Liver (tissue), 9 donors: ENCODE data around the gene TAF9B. TPM values are rescaled to one million over a fixed set of nuclear protein-coding genes. Genes with fewer than 3 reads are reported as not detected.
A peak's percentile ranks its signal among the peaks of the same experiment; 100 is the strongest.

ENCODE experiments used
- DNase-seq: peaks from one replicate; pipeline ENCODE4 v3.0.0-alpha.2; 2017; ENCODE audit warnings: low spot score
- H3K27ac ChIP-seq, 2 donors: one replicate each; pipeline ENCODE4 v1.7.0; 2013; ENCODE audit warnings: inconsistent platforms in 2 of 2, low read length in 2 of 2, control low read depth in 1 of 2, low read depth in 1 of 2, mild to moderate bottlenecking in 1 of 2
- H3K27me3 ChIP-seq, 4 donors: one replicate each; pipeline versions ENCODE4 v1.6.1 to v1.7.0; 2013; ENCODE audit warnings: low read length in 3 of 4, inconsistent platforms in 1 of 4, mild to moderate bottlenecking in 1 of 4, moderate library complexity in 1 of 4; ENCODE audit not compliant: control insufficient read depth in 4 of 4, insufficient read depth in 4 of 4
- H3K36me3 ChIP-seq, 4 donors: one replicate each; pipeline versions ENCODE4 v1.6.1 to v1.7.0; 2013; ENCODE audit warnings: low read length in 3 of 4, mild to moderate bottlenecking in 3 of 4, low read depth in 1 of 4, moderate library complexity in 1 of 4; ENCODE audit not compliant: control insufficient read depth in 4 of 4, insufficient read depth in 3 of 4
- H3K4me1 ChIP-seq, 4 donors: one replicate each; pipeline versions ENCODE4 v1.6.1 to v1.7.0; 2013; ENCODE audit warnings: low read length in 3 of 4, mild to moderate bottlenecking in 3 of 4, moderate library complexity in 1 of 4; ENCODE audit not compliant: control insufficient read depth in 4 of 4, insufficient read depth in 4 of 4
- H3K4me3 ChIP-seq, 3 donors: one replicate each; pipeline versions ENCODE4 v1.6.1 to v1.7.0; 2013; ENCODE audit warnings: low read length in 3 of 3, control low read depth in 1 of 3, low read depth in 1 of 3, mild to moderate bottlenecking in 1 of 3
- H3K9ac ChIP-seq, 2 donors: one replicate each; pipeline ENCODE4 v1.7.0; 2013; ENCODE audit warnings: low read length in 2 of 2, mild to moderate bottlenecking in 2 of 2, moderate library complexity in 2 of 2, control low read depth in 1 of 2, low read depth in 1 of 2
- H3K9me3 ChIP-seq, 4 donors: one replicate each; pipeline versions ENCODE4 v1.6.1 to v1.7.0; 2013; ENCODE audit warnings: low read length in 3 of 4; ENCODE audit not compliant: control insufficient read depth in 4 of 4
- EGR1 ChIP-seq, 2 donors: IDR thresholded peaks; 2 replicates each; pipeline ENCODE4 v1.6.1; 2016 to 2018; ENCODE audit warnings: antibody characterized with exemption in 2 of 2, low read depth in 2 of 2
- FOXA1 ChIP-seq: IDR thresholded peaks from 2 replicates; pipeline ENCODE4 v1.6.1; 2016; ENCODE audit warnings: antibody characterized with exemption
- FOXA2 ChIP-seq: IDR thresholded peaks from 2 replicates; pipeline ENCODE4 v1.6.1; 2016; ENCODE audit warnings: antibody characterized with exemption
- GABPA ChIP-seq, 2 donors: IDR thresholded peaks in 1 of 2; conservative IDR thresholded peaks in 1 of 2; 2 replicates each; pipeline ENCODE4 v1.6.1; 2016; ENCODE audit warnings: antibody characterized with exemption in 2 of 2, mild to moderate bottlenecking in 1 of 2, moderate library complexity in 1 of 2
- HNF4A ChIP-seq, 2 donors: conservative IDR thresholded peaks; 2 replicates each; pipeline ENCODE4 v1.6.1; 2016; ENCODE audit warnings: antibody characterized with exemption in 2 of 2, mild to moderate bottlenecking in 2 of 2
- HNF4G ChIP-seq: IDR thresholded peaks from 2 replicates; pipeline ENCODE4 v1.6.1; 2016; ENCODE audit warnings: antibody characterized with exemption
- JUND ChIP-seq, 2 donors: IDR thresholded peaks; 2 replicates each; pipeline ENCODE4 v1.6.1; 2016; ENCODE audit warnings: antibody characterized with exemption in 2 of 2
- NR2F2 ChIP-seq: IDR thresholded peaks from 2 replicates; pipeline ENCODE4 v1.6.1; 2016; ENCODE audit warnings: antibody characterized with exemption
- RAD21 ChIP-seq, 2 donors: IDR thresholded peaks; 2 replicates each; pipeline ENCODE4 v1.6.1; 2016; ENCODE audit warnings: antibody characterized with exemption in 2 of 2, mild to moderate bottlenecking in 2 of 2
- RXRA ChIP-seq, 2 donors: IDR thresholded peaks; 2 replicates each; pipeline ENCODE4 v1.6.1; 2017 to 2018; ENCODE audit warnings: antibody characterized with exemption in 2 of 2, mild to moderate bottlenecking in 1 of 2
- SP1 ChIP-seq: IDR thresholded peaks from 2 replicates; pipeline ENCODE4 v1.6.1; 2018; ENCODE audit warnings: antibody characterized with exemption, mild to moderate bottlenecking
- TAF1 ChIP-seq: conservative IDR thresholded peaks from 2 replicates; pipeline ENCODE4 v1.6.1; 2016; ENCODE audit warnings: antibody characterized with exemption, mild to moderate bottlenecking
- YY1 ChIP-seq: IDR thresholded peaks from 2 replicates; pipeline ENCODE4 v1.6.1; 2016; ENCODE audit warnings: antibody characterized with exemption, mild to moderate bottlenecking
- WGBS: extraction: QIAGEN DNeasy Blood & Tissue Kit; methylation state at CpG from one replicate; pipeline ENCODE4 v1.1.7; 2013; 5-methylcytosine and 5-hydroxymethylcytosine counted together
- polyA plus RNA-seq, 2 donors: library from polyadenylated mRNA; stranded (reverse) in 1 of 2; unstranded in 1 of 2; fragments of 200-250 nt in 1 of 2; fragments of >200 nt in 1 of 2; fragmentation: Nextera tagmentation in 1 of 2; extraction: Ambion mirVana in 1 of 2; gene quantifications; one replicate each; pipeline versions ENCODE4 v1.2.1 to v1.2.3, GENCODE V29; 2013 to 2015
- total RNA-seq, 2 donors: library from RNA; depleted of rRNA; stranded (reverse); fragments of >200 nt; gene quantifications; one replicate each; pipeline ENCODE4 v1.2.3, GENCODE V29; 2014
- TF ChIP-seq, protein P1 (sequence below): IDR thresholded peaks from 2 replicates; pipeline ENCODE4 v1.6.1; 2016; ENCODE audit warnings: antibody characterized with exemption
- TF ChIP-seq, protein P2 (sequence below): IDR thresholded peaks from 2 replicates; pipeline ENCODE4 v1.6.1; 2016; ENCODE audit warnings: antibody characterized with exemption, mild to moderate bottlenecking
- TF ChIP-seq, protein P3 (sequence below): fragments of 150-350 bp; IDR thresholded peaks from 2 replicates; pipeline ENCODE4 v1.5.1; 2017; ENCODE audit warnings: improper control_type of control experiment, low read depth, low read length; ENCODE audit not compliant: missing input control
- TF ChIP-seq, protein P4 (sequence below): IDR thresholded peaks from 2 replicates; pipeline ENCODE4 v1.6.1; 2016; ENCODE audit warnings: antibody characterized with exemption
- TF ChIP-seq, protein P5 (sequence below): IDR thresholded peaks from 2 replicates; pipeline ENCODE4 v1.6.1; 2016; ENCODE audit warnings: antibody characterized with exemption
- donor health status: healthy.
- donor health status: healthy.
- donor health status: healthy.
- donor health status: healthy.
- donor health status: healthy.

TAF9B gene, protein sequence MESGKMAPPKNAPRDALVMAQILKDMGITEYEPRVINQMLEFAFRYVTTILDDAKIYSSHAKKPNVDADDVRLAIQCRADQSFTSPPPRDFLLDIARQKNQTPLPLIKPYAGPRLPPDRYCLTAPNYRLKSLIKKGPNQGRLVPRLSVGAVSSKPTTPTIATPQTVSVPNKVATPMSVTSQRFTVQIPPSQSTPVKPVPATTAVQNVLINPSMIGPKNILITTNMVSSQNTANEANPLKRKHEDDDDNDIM
- total RNA-seq (1 to 10 TPM; 7.9 to 9.0 TPM), polyA plus RNA-seq (1 to 10 TPM; 4.9 to 7.3 TPM)

DNA sequence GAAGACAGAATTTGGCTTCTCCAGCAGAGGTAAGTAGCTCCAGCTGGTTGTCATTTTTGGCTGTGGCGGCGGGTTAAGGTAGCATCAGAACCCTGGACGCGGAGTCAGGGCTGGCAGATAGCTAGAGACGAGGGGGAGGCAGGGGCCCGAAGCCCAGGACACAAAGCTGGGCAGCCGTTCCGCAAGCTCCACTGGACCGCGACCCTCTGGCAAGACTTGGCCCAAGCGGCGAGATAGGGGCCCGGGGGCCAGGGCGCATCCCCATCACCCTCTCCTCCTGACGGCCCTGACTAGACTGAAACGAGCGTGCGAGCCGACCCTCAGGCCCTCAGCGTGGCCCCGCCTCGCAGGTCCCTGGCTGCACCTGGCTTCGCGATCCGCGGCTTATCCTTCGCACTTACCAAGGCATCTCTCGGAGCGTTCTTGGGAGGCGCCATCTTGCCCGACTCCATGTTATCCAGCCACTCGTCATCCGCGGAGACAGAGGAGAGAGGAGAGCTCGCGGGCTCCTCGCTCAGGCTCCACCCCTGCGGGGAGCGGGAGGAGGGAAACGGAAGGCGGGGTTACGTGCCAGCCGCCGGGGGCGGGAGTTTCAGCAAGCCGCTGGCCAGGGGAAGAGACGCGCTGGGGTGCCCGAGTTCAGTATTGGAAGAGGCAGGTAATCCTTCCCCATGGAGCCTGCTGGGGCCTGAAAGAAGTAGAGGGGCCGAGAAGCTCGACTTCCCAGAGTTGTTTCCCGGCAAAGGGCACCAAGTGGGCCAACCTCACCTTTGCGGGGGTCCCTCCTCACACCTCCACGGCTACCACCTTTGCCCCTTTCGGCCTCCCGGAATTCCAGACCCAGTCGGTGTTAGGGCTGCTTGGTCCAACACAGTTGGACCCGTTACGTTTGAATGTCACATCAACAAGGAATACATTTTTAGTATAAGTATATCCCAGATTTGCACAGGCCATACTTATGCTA lies at the start of gene TAF9B:
Gene TAF9B, minus strand, starts transcription at position 491 of the 964 bp plus-strand sequence. Its CDS starts 39 bp downstream, at position 452.
- peaks cover 0 to 2% (median 0%) of the 10 kb centered on the region in 4 donors for H3K9me3 ChIP-seq
- no peaks in the 10 kb centered on the region for H3K27me3 ChIP-seq
- H3K9ac ChIP-seq: peak within 1 kb of the TSS in 1 of 2 donors; percentile 46
- peaks cover 0 to 4% (median under 1%) of the 10 kb centered on the region in 4 donors for H3K4me1 ChIP-seq
- DNase-seq: peak; percentile 76
- peak within 1 kb of the TSS; percentile 69 to 87 (median 74) for H3K4me3 ChIP-seq
- H3K27ac ChIP-seq: peak within 1 kb of the TSS; percentile 20 to 72
- TF ChIP-seq FOXA2 (no peak), JUND (IDR thresholded peaks at IDR 0.05) (no peak), NR2F2 (no peak), TAF1 (peak; percentile 39), GABPA (IDR thresholded peaks at IDR 0.05 in 1 of 2, conservative IDR thresholded peaks at IDR 0.05 in 1 of 2) (peak in 1 of 2 donors; percentile 62), HNF4G (no peak), FOXA1 (no peak), RAD21 (IDR thresholded peaks at IDR 0.05) (peak; percentile 37 to 43), HNF4A (conservative IDR thresholded peaks at IDR 0.05) (no peak), YY1 (peak; percentile 97), RXRA (IDR thresholded peaks at IDR 0.05) (peak; percentile 15 to 24), EGR1 (IDR thresholded peaks at IDR 0.05; ENCODE audit: low read depth in 2 of 2) (no peak), SP1 (peak; percentile 43)
- TF ChIP-seq, protein P1, sequence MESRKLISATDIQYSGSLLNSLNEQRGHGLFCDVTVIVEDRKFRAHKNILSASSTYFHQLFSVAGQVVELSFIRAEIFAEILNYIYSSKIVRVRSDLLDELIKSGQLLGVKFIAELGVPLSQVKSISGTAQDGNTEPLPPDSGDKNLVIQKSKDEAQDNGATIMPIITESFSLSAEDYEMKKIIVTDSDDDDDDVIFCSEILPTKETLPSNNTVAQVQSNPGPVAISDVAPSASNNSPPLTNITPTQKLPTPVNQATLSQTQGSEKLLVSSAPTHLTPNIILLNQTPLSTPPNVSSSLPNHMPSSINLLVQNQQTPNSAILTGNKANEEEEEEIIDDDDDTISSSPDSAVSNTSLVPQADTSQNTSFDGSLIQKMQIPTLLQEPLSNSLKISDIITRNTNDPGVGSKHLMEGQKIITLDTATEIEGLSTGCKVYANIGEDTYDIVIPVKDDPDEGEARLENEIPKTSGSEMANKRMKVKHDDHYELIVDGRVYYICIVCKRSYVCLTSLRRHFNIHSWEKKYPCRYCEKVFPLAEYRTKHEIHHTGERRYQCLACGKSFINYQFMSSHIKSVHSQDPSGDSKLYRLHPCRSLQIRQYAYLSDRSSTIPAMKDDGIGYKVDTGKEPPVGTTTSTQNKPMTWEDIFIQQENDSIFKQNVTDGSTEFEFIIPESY: no peak
- TF ChIP-seq, protein P2, sequence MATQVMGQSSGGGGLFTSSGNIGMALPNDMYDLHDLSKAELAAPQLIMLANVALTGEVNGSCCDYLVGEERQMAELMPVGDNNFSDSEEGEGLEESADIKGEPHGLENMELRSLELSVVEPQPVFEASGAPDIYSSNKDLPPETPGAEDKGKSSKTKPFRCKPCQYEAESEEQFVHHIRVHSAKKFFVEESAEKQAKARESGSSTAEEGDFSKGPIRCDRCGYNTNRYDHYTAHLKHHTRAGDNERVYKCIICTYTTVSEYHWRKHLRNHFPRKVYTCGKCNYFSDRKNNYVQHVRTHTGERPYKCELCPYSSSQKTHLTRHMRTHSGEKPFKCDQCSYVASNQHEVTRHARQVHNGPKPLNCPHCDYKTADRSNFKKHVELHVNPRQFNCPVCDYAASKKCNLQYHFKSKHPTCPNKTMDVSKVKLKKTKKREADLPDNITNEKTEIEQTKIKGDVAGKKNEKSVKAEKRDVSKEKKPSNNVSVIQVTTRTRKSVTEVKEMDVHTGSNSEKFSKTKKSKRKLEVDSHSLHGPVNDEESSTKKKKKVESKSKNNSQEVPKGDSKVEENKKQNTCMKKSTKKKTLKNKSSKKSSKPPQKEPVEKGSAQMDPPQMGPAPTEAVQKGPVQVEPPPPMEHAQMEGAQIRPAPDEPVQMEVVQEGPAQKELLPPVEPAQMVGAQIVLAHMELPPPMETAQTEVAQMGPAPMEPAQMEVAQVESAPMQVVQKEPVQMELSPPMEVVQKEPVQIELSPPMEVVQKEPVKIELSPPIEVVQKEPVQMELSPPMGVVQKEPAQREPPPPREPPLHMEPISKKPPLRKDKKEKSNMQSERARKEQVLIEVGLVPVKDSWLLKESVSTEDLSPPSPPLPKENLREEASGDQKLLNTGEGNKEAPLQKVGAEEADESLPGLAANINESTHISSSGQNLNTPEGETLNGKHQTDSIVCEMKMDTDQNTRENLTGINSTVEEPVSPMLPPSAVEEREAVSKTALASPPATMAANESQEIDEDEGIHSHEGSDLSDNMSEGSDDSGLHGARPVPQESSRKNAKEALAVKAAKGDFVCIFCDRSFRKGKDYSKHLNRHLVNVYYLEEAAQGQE: no peak
- TF ChIP-seq, protein P3, sequence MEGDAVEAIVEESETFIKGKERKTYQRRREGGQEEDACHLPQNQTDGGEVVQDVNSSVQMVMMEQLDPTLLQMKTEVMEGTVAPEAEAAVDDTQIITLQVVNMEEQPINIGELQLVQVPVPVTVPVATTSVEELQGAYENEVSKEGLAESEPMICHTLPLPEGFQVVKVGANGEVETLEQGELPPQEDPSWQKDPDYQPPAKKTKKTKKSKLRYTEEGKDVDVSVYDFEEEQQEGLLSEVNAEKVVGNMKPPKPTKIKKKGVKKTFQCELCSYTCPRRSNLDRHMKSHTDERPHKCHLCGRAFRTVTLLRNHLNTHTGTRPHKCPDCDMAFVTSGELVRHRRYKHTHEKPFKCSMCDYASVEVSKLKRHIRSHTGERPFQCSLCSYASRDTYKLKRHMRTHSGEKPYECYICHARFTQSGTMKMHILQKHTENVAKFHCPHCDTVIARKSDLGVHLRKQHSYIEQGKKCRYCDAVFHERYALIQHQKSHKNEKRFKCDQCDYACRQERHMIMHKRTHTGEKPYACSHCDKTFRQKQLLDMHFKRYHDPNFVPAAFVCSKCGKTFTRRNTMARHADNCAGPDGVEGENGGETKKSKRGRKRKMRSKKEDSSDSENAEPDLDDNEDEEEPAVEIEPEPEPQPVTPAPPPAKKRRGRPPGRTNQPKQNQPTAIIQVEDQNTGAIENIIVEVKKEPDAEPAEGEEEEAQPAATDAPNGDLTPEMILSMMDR: no peak
- TF ChIP-seq, protein P4, sequence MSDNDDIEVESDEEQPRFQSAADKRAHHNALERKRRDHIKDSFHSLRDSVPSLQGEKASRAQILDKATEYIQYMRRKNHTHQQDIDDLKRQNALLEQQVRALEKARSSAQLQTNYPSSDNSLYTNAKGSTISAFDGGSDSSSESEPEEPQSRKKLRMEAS: no peak
- TF ChIP-seq, protein P5, sequence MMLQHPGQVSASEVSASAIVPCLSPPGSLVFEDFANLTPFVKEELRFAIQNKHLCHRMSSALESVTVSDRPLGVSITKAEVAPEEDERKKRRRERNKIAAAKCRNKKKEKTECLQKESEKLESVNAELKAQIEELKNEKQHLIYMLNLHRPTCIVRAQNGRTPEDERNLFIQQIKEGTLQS: no peak
- 4% methylated on average over 59 of the region's 59 CpGs for WGBS
- H3K36me3 ChIP-seq: no peaks in the 10 kb centered on the region
